ENCODE measurements around the gene ADGRD1.

DNA sequence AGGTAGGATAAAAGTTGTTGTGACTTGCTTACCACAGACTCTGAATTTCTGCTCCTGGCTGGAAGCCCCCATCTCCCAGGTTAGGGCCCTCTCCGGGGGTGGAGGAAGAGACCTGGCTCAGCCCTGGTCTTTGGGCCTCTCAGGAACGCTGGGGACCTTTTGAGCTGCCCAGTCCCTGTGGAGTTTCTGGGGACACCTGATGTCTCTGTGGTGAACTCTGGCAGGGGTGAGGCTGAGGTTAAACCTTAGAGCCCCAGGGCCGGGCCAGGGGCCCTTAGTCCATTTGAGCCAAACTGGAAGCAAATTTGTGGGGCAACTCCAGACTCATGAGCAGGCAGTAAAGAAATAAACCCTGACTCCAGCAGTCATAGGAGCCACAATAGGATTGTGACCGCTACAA lies 112.1 kb downstream of the ADGRD1 start:
- TF ChIP-seq EP300 (IDR thresholded peaks at IDR 0.05) (no peak), POLR2AphosphoS5 (IDR thresholded peaks at IDR 0.05) (no peak)
- TF ChIP-seq, protein P1, sequence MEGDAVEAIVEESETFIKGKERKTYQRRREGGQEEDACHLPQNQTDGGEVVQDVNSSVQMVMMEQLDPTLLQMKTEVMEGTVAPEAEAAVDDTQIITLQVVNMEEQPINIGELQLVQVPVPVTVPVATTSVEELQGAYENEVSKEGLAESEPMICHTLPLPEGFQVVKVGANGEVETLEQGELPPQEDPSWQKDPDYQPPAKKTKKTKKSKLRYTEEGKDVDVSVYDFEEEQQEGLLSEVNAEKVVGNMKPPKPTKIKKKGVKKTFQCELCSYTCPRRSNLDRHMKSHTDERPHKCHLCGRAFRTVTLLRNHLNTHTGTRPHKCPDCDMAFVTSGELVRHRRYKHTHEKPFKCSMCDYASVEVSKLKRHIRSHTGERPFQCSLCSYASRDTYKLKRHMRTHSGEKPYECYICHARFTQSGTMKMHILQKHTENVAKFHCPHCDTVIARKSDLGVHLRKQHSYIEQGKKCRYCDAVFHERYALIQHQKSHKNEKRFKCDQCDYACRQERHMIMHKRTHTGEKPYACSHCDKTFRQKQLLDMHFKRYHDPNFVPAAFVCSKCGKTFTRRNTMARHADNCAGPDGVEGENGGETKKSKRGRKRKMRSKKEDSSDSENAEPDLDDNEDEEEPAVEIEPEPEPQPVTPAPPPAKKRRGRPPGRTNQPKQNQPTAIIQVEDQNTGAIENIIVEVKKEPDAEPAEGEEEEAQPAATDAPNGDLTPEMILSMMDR (IDR thresholded peaks at IDR 0.05): no peak
